Trophoblast cell (in vitro differentiated cells and primary cell): ENCODE measurements around the gene RREB1.
"Not testable (repeated sequence)": the region's sequence is repeated elsewhere in the genome, so short reads cannot be mapped to it uniquely, and the experiment has no call there.

ENCODE experiments used
- DNase-seq, 2 donors: peaks; one replicate each; pipeline ENCODE4 v3.0.0-alpha.2; 2016
- H2AFZ ChIP-seq: 2 replicates; pipeline ENCODE4 v1.6.1; 2013; ENCODE audit warnings: low read length, moderate library complexity, mild to moderate bottlenecking; ENCODE audit not compliant: insufficient read depth, poor library complexity
- H2AK5ac ChIP-seq: 2 replicates; pipeline ENCODE4 v1.6.1; 2013; ENCODE audit warnings: mild to moderate bottlenecking, low read length
- H2BK120ac ChIP-seq: 2 replicates; pipeline ENCODE4 v1.6.1; 2013; ENCODE audit warnings: low read length, mild to moderate bottlenecking, moderate library complexity; ENCODE audit not compliant: insufficient read depth, poor library complexity
- H2BK12ac ChIP-seq: 2 replicates; pipeline ENCODE4 v1.6.1; 2013; ENCODE audit warnings: mild to moderate bottlenecking, low read length, moderate library complexity
- H2BK5ac ChIP-seq: 2 replicates; pipeline ENCODE4 v1.6.1; 2013; ENCODE audit warnings: low read length, low read depth, moderate library complexity, mild to moderate bottlenecking; ENCODE audit not compliant: poor library complexity
- H3K14ac ChIP-seq: 2 replicates; pipeline ENCODE4 v1.6.1; 2013; ENCODE audit warnings: mild to moderate bottlenecking, low read length
- H3K18ac ChIP-seq: 2 replicates; pipeline ENCODE4 v1.6.1; 2013; ENCODE audit warnings: mild to moderate bottlenecking, low read length
- H3K23ac ChIP-seq: 2 replicates; pipeline ENCODE4 v1.6.1; 2013; ENCODE audit warnings: low read length
- H3K27ac ChIP-seq: 2 replicates; pipeline ENCODE4 v1.5.1; 2013; ENCODE audit warnings: low read depth, mild to moderate bottlenecking, inconsistent platforms, low read length, moderate library complexity
- H3K27me3 ChIP-seq: 2 replicates; pipeline ENCODE4 v1.6.1; 2013; ENCODE audit warnings: inconsistent platforms, mild to moderate bottlenecking, low read length, moderate library complexity; ENCODE audit not compliant: insufficient read depth
- H3K36me3 ChIP-seq, 2 experiments: 1 replicate in 1 of 2; 2 replicates in 1 of 2; pipeline ENCODE4 v1.6.1; 2013; ENCODE audit warnings: low read length in 2 of 2, mild to moderate bottlenecking in 2 of 2, moderate library complexity in 1 of 2; ENCODE audit not compliant: insufficient read depth in 2 of 2, control insufficient read depth in 1 of 2
- H3K4ac ChIP-seq: 2 replicates; pipeline ENCODE4 v1.6.1; 2013; ENCODE audit warnings: low read depth, mild to moderate bottlenecking, low read length, moderate library complexity
- H3K4me1 ChIP-seq, 2 experiments: 1 replicate in 1 of 2; 2 replicates in 1 of 2; pipeline ENCODE4 v1.6.1; 2013; ENCODE audit warnings: low read length in 2 of 2, mild to moderate bottlenecking in 2 of 2, moderate library complexity in 1 of 2; ENCODE audit not compliant: insufficient read depth in 2 of 2, control insufficient read depth in 1 of 2
- H3K4me2 ChIP-seq: 2 replicates; pipeline ENCODE4 v1.6.1; 2013; ENCODE audit warnings: inconsistent platforms, mild to moderate bottlenecking, low read length, moderate library complexity
- H3K4me3 ChIP-seq: 2 replicates; pipeline ENCODE4 v1.5.1; 2013; ENCODE audit warnings: mild to moderate bottlenecking, low read depth, low read length, inconsistent platforms
- H3K79me1 ChIP-seq: one replicate; pipeline ENCODE4 v1.6.1; 2013; ENCODE audit warnings: low read length
- H3K79me2 ChIP-seq: 2 replicates; pipeline ENCODE4 v1.6.1; 2013; ENCODE audit warnings: low read length, mild to moderate bottlenecking; ENCODE audit not compliant: control insufficient read depth, insufficient read depth, poor library complexity
- H3K9ac ChIP-seq: 2 replicates; pipeline ENCODE4 v1.6.1; 2013; ENCODE audit warnings: mild to moderate bottlenecking, low read length
- H3K9me3 ChIP-seq: 2 replicates; pipeline ENCODE4 v1.6.1; 2013; ENCODE audit warnings: low read depth, mild to moderate bottlenecking, control low read depth, inconsistent platforms, low read length; ENCODE audit not compliant: insufficient read depth
- H4K12ac ChIP-seq: 2 replicates; pipeline ENCODE4 v1.6.1; 2013; ENCODE audit warnings: low read depth, mild to moderate bottlenecking, low read length, moderate library complexity
- H4K8ac ChIP-seq: 2 replicates; pipeline ENCODE4 v1.6.1; 2013; ENCODE audit warnings: low read depth, mild to moderate bottlenecking, low read length, moderate library complexity
- H4K91ac ChIP-seq: one replicate; pipeline ENCODE4 v1.6.1; 2013; ENCODE audit warnings: low read depth, mild to moderate bottlenecking, low read length, moderate library complexity
- WGBS: extraction: QIAGEN DNeasy Blood & Tissue Kit; methylation state at CpG from one replicate; pipeline ENCODE4 v1.1.7; 2013; ENCODE audit warnings: missing lambda C conversion rate; ENCODE audit not compliant: insufficient read length, insufficient coverage; ENCODE audit errors: extremely low coverage; 5-methylcytosine and 5-hydroxymethylcytosine counted together

RREB1 gene

GRCh38 chr6:7273709-7274108 lies 165.9 kb downstream of the RREB1 start:
- Histone ChIP-seq H3K79me2 (no peaks in the 10 kb centered on the region), H2AFZ (no peak overlapping the region), H3K27ac (no peak overlapping the region), H3K4me1 (no peaks in the 10 kb centered on the region), H3K27me3 (no peaks in the 10 kb centered on the region), H4K12ac (no peak overlapping the region), H3K18ac (no peak overlapping the region), H2BK12ac (no peak overlapping the region), H4K91ac (no peak overlapping the region), H3K4ac (no peak overlapping the region), H3K23ac (no peak overlapping the region), H4K8ac (no peak overlapping the region), H2BK120ac (no peak overlapping the region), H3K36me3 (no peaks in the 10 kb centered on the region), H2BK5ac (no peak overlapping the region), H2AK5ac (no peak overlapping the region), H3K79me1 (no peaks in the 10 kb centered on the region), H3K9ac (peak overlapping the region; percentile 53), H3K4me3 (no peak overlapping the region), H3K9me3 (no peaks in the 10 kb centered on the region), H3K4me2 (no peak overlapping the region), H3K14ac (no peak overlapping the region)
- no peak for DNase-seq
- no CpG with 5 or more reads among the region's 10 CpGs for WGBS

GRCh38 chr6:7274525-7274924 lies 166.8 kb downstream of the RREB1 start:
- not testable (repeated sequence) for H3K23ac ChIP-seq, H3K14ac ChIP-seq, H3K4me2 ChIP-seq, H4K91ac ChIP-seq, H2BK5ac ChIP-seq, H2AFZ ChIP-seq, DNase-seq, H3K79me1 ChIP-seq, H3K27ac ChIP-seq, H3K27me3 ChIP-seq, H4K8ac ChIP-seq, H3K18ac ChIP-seq, H2AK5ac ChIP-seq, H3K4me1 ChIP-seq, H3K79me2 ChIP-seq, H2BK120ac ChIP-seq, H3K9ac ChIP-seq, H3K36me3 ChIP-seq, H2BK12ac ChIP-seq, H3K9me3 ChIP-seq, H4K12ac ChIP-seq, H3K4ac ChIP-seq, H3K4me3 ChIP-seq
- no CpG with 5 or more reads among the region's 8 CpGs for WGBS

DNA sequence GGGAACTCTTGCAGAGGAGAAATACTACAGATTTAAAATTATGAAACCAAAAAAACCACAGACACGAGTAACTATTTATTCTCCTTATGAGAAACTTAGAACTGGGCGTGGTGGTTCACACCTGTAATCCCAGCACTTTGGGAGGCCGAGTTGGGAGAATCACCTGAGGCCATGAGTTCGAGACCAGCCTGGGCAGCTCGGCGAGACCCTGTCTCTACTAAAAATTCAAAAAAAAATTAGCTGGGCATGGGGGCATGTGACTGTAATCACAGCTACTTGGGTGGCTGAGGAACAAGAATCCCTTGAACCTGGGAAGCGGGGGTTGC lies 168.4 kb downstream of the RREB1 start:
- WGBS: no CpG with 5 or more reads among the region's 7 CpGs
- H3K9me3 ChIP-seq: no peaks in the 10 kb centered on the region

DNA sequence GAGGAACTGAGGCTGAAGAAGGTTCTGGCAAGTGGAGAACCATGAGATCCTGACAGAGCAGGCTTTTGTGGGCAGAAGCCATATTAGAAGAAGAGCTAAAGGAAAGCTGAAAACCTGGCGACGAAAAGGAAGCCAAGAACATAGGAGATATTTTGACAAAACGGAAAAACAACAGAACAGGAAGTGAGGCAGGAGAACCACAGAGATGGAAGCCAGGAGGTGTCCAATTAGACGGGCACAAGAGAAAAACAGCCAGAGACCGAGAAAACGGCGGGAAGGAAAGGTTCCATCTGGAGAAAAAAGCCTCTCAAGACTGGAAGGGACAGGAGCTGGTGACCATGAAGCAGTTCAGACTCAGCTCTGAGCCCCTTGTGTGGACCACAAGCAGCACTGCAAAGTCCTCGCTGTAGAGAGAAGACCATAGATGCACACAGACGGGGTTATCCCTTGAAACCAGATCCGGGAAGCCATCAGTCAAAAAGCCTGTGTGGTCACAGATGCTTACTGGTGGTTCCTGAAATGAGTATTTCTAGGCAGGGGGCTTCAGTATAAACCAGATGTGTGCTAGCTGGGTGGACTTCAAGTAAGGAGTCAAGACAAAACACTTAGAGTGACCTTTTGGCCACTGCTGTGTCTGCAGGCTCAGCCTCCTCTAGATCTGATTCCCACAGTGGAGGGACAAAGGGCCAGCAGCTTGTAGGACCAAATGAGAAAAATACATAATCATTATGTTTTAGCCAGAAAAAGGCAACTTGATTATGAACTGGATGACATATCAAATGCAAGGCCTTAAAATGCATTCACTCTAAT lies 174.5 kb downstream of the RREB1 start:
- Histone ChIP-seq H4K12ac (no peak overlapping the region), H3K4me1 (no peaks in the 10 kb centered on the region), H3K18ac (no peak overlapping the region), H3K27me3 (no peaks in the 10 kb centered on the region), H2BK120ac (no peak overlapping the region), H3K4ac (no peak overlapping the region), H3K79me1 (no peaks in the 10 kb centered on the region), H3K9ac (no peak overlapping the region), H3K27ac (no peak overlapping the region), H2AK5ac (no peak overlapping the region), H3K23ac (no peak overlapping the region), H3K4me2 (no peak overlapping the region), H4K91ac (no peak overlapping the region), H3K14ac (no peak overlapping the region), H2BK12ac (no peak overlapping the region), H2AFZ (no peak overlapping the region), H4K8ac (no peak overlapping the region), H2BK5ac (no peak overlapping the region), H3K4me3 (no peak overlapping the region), H3K36me3 (peaks cover 7 to 9% of the 10 kb centered on the region in 2 experiments), H3K79me2 (no peaks in the 10 kb centered on the region), H3K9me3 (no peaks in the 10 kb centered on the region)
- no peak for DNase-seq
- no CpG with 5 or more reads among the region's 10 CpGs for WGBS

More for the DNA sequence above, 168.4 kb downstream of the RREB1 start:
- no peak overlapping the region for H3K4me3 ChIP-seq
- no peak overlapping the region for H3K9ac ChIP-seq
- no peak overlapping the region for H4K91ac ChIP-seq
- H4K12ac ChIP-seq: no peak overlapping the region
- no peaks in the 10 kb centered on the region for H3K79me2 ChIP-seq
- H2BK120ac ChIP-seq: no peak overlapping the region
- no peak overlapping the region for H3K4me2 ChIP-seq
- H2BK5ac ChIP-seq: no peak overlapping the region
- no peak overlapping the region for H2BK12ac ChIP-seq
- H3K4ac ChIP-seq: no peak overlapping the region
- no peaks in the 10 kb centered on the region for H3K4me1 ChIP-seq
- H2AFZ ChIP-seq: no peak overlapping the region
- no peaks in the 10 kb centered on the region for H3K36me3 ChIP-seq
- H3K14ac ChIP-seq: no peak overlapping the region
- no peak overlapping the region for H3K23ac ChIP-seq
- no peak overlapping the region for H4K8ac ChIP-seq
- no peak overlapping the region for H2AK5ac ChIP-seq
- H3K79me1 ChIP-seq: no peaks in the 10 kb centered on the region
- H3K27me3 ChIP-seq: no peaks in the 10 kb centered on the region
- no peak overlapping the region for H3K27ac ChIP-seq
- no peak overlapping the region for H3K18ac ChIP-seq
- DNase-seq: no peak
